ENCODE measurements around the gene MYCBPAP. TPM values are rescaled to one million over a fixed set of nuclear protein-coding genes. Genes with fewer than 3 reads are reported as not detected.
A peak's percentile ranks its signal among the peaks of the same experiment; 100 is the strongest.

Gene MYCBPAP
- total and polyA plus RNA-seq, 2 donors from 2014 or later: 0.72 to 2.9 TPM

GRCh38 chr17:50524838-50525237 lies 16.6 kb downstream of the MYCBPAP start:
- no peaks in the 10 kb centered on the region for H3K27me3 ChIP-seq (ENCODE audit: control insufficient read depth, insufficient read depth, low read length)
- no peak for TF ChIP-seq CTCF (IDR thresholded peaks at IDR 0.05; ENCODE audit: borderline replicate concordance, extremely low read depth, insufficient read depth)

DNA sequence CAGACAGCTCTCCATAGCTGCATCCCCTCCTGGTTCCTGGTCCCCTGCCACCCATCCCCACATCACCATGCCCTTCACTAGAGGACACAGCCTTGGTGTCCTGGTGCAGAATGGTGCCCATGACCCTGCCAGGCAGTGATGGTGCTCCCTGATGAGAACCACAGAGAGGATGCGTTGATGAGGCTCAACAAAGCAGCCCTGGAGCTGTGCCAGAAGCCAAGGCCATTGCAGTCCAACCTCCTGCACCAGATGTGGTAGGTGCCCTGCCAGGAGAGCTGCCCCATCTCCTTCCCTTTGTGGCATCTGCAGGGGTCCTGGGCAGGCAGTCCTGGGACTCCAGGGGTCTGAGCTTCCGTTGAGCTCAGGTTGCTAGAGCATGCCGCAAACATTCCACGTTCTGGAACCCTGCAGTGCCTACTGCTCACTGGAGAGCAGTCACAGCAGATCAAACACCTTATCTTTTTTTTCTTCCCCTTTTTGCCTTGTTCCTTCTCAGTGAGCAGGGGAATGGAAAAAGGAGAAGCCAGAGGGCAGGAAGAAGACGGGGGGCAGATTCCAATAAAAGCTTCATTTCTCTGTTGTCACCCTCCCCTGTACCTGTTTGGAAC lies 19.0 kb downstream of the MYCBPAP start:
- no peak for FAIRE-seq
- Histone ChIP-seq H3K9me3 (ENCODE audit: control insufficient read depth in 2 of 3, insufficient read depth in 1 of 3, low read length in 3 of 3) (no peaks in the 10 kb centered on the region), H3K27ac (ENCODE audit: low read depth in 2 of 2, low read length in 2 of 2) (no peak overlapping the region), H3K36me3 (ENCODE audit: control insufficient read depth in 2 of 3, insufficient read depth in 3 of 3, low read length in 3 of 3) (no peaks in the 10 kb centered on the region), H3K4me1 (ENCODE audit: control insufficient read depth in 2 of 3, insufficient read depth in 2 of 3, low read depth in 1 of 3, low read length in 3 of 3) (peaks cover 0 to 10% (median 9%) of the 10 kb centered on the region in 3 donors), H3K4me3 (ENCODE audit: low read length in 3 of 3) (no peak overlapping the region), H3K27me3 (ENCODE audit: control insufficient read depth, insufficient read depth, low read length) (no peaks in the 10 kb centered on the region), H3K9ac (ENCODE audit: low read length in 3 of 3) (no peak overlapping the region)
- no peak for TF ChIP-seq CTCF (IDR thresholded peaks at IDR 0.05; ENCODE audit: borderline replicate concordance, extremely low read depth, insufficient read depth)
- intact Hi-C loops (cut with DNase I): no loop called here
- DNase-seq: peak in 1 of 5 donors; percentile 53

More at GRCh38 chr17:50524838-50525237, 16.6 kb downstream of the MYCBPAP start:
- Histone ChIP-seq H3K9ac (ENCODE audit: low read length in 3 of 3) (no peak overlapping the region), H3K36me3 (ENCODE audit: control insufficient read depth in 2 of 3, insufficient read depth in 3 of 3, low read length in 3 of 3) (no peaks in the 10 kb centered on the region), H3K9me3 (ENCODE audit: control insufficient read depth in 2 of 3, insufficient read depth in 1 of 3, low read length in 3 of 3) (no peaks in the 10 kb centered on the region), H3K4me1 (ENCODE audit: control insufficient read depth in 2 of 3, insufficient read depth in 2 of 3, low read depth in 1 of 3, low read length in 3 of 3) (no peaks in the 10 kb centered on the region), H3K27ac (ENCODE audit: low read depth in 2 of 2, low read length in 2 of 2) (no peak overlapping the region), H3K4me3 (ENCODE audit: low read length in 3 of 3) (no peak overlapping the region)
- FAIRE-seq (no peak), DNase-seq (no peak)
- intact Hi-C loops (cut with DNase I): no loop called here

DNA sequence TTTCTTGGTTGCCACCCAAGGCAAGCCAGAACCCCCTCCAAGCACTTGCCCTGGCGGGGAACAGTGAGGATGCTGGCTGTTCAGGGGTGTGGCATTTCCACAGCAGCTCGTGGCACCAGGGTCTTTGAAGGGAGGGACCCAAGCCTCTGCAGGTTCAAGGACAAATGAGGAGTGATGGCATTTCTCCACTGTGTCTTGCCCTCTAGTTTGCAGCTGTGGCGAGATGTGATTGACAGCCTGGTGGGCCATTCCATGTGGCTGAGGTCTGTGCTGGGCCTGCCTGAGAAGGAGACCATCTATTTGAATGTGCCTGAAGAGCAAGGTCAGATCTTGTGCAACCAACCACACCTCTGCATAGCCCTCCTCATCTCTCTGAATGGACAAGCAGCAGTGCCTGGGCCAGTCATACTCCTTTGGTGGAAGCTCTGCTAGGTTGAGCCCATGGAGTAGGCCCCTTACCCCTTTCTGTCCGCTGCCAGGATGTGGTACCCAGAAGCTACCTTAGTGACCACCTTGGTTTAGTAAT lies 19.8 kb downstream of the MYCBPAP start:
- intact Hi-C loops (cut with DNase I): no loop called here
- no peak for FAIRE-seq
- peaks cover 0 to 12% (median 9%) of the 10 kb centered on the region in 3 donors for H3K4me1 ChIP-seq (ENCODE audit: control insufficient read depth in 2 of 3, insufficient read depth in 2 of 3, low read depth in 1 of 3, low read length in 3 of 3)
- no peak for DNase-seq
- H3K27me3 ChIP-seq (ENCODE audit: control insufficient read depth, insufficient read depth, low read length): no peaks in the 10 kb centered on the region
- TF ChIP-seq CTCF (IDR thresholded peaks at IDR 0.05; ENCODE audit: borderline replicate concordance, extremely low read depth, insufficient read depth): no peak
- H3K4me3 ChIP-seq (ENCODE audit: low read length in 3 of 3): no peak overlapping the region
- H3K9me3 ChIP-seq (ENCODE audit: control insufficient read depth in 2 of 3, insufficient read depth in 1 of 3, low read length in 3 of 3): no peaks in the 10 kb centered on the region
- no peak overlapping the region for H3K9ac ChIP-seq (ENCODE audit: low read length in 3 of 3)
- no peak overlapping the region for H3K27ac ChIP-seq (ENCODE audit: low read depth in 2 of 2, low read length in 2 of 2)
- H3K36me3 ChIP-seq (ENCODE audit: control insufficient read depth in 2 of 3, insufficient read depth in 3 of 3, low read length in 3 of 3): no peaks in the 10 kb centered on the region

Data from kidney (tissue), 14 donors.